Erythroblast (primary cell): Measurements from ENCODE around the gene CLCNKA.
"Not testable (repeated sequence)": the region's sequence is repeated elsewhere in the genome, so short reads cannot be mapped to it uniquely, and the experiment has no call there.

ENCODE experiments used
- DNase-seq, 2 experiments: peaks; one replicate each; lab custom pipeline; 2025; lab: John Stamatoyannopoulos, UW
- GATA1 ChIP-seq: IDR thresholded peaks from 2 replicates; pipeline ENCODE4 v1.6.1; 2011; ENCODE audit warnings: low read depth, mild to moderate bottlenecking, control low read depth, low read length, moderate library complexity
- POLR2A ChIP-seq: IDR thresholded peaks from 2 replicates; pipeline ENCODE4 v1.6.1; 2011; ENCODE audit warnings: mild to moderate bottlenecking, low read length

Gene CLCNKA

DNA sequence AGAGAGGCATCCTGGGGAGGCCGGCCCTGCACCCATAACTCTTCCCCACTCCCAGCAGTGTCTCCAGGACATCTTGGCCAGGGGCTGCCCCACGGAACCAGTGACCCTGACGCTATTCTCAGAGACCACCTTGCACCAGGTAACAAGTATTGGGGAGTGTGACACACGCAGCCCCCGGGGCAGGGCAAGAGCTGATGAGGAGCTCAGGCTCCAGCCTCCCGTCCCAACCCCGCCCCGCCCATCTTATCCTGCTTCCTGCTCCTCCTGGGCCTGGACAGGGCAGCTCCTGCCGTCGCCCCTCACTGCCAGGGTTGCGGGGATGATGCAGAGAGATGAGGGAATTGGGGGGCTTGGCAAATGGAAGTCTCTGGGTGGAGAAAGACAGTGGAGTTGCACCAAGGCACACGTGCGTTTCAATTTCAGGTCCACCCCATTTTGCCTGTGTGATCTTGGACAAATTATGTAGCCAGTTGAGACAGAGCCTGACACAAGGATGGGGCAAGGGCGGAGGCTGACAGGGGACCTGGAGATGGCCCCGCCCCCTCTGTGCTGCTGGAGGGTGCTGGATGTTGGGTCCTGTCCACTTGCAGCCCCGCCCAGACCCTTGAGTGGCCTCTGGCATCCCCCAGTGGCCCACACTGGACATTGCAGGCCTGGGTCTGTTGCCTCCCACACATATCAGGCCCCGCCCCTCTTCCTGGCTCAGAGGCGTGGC is 10.7 kb downstream of the CLCNKA start:
- DNase-seq: peak; percentile 84 to 86
- TF ChIP-seq POLR2A: no peak
- TF ChIP-seq GATA1: no peak

- DNase-seq: not testable (repeated sequence)
Measured at GRCh38 chr1:16033103-16033632, 11.3 kb downstream of the CLCNKA start.

DNA sequence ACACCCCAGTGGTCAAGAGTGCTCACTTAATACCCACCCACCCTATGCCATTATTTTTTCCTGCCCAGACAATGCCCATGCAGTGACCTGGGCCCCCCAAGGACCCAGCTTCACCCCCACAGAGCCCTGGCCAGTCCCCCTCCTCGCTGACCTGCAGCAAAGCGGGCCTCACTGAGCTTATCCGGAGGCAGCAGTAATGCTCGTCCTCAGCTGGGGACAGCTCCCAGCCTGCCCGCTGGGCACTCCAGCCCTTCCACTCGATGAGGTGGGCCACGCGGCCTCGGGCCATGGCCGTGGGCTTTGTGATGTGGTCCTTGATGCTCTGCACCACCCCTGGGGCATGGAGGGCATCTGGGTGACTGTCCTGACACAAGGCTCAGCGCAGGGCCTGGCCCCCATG is 14.6 kb downstream of the CLCNKA start:
- DNase-seq: not testable (repeated sequence)

- TF ChIP-seq GATA1: no peak
- TF ChIP-seq POLR2A: no peak
- DNase-seq: no peak
Measured at GRCh38 chr1:16038620-16038912, 16.7 kb downstream of the CLCNKA start.

DNA sequence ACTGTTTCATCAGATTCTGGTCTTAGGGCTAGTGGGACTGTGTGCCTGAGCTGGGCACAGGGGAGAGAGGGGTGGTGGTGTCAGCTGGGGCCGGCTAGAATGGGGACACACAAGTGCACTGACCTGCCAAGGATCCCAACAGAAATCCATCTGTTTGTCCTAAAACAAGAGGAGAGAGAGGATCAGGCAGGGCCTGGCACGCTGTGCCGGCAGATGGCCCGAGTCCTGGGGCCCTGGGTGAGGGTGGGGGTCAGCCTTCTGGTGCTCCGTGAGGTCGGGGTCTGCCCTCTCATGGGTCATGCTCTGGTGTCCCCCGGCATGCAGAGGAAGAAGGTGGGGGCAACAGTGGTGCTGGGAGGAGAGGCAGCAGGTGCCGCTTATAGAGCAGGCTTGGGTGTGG is 18.0 kb downstream of the CLCNKA start:
- DNase-seq: not testable (repeated sequence)

GRCh38 chr1:16041200-16041599 is 19.4 kb downstream of the CLCNKA start:
- DNase-seq: no peak
- no peak for TF ChIP-seq POLR2A
- TF ChIP-seq GATA1: no peak

- DNase-seq: no peak
- TF ChIP-seq POLR2A: no peak
- TF ChIP-seq GATA1: no peak
Measured at GRCh38 chr1:16042096-16042495, 20.3 kb downstream of the CLCNKA start.

DNA sequence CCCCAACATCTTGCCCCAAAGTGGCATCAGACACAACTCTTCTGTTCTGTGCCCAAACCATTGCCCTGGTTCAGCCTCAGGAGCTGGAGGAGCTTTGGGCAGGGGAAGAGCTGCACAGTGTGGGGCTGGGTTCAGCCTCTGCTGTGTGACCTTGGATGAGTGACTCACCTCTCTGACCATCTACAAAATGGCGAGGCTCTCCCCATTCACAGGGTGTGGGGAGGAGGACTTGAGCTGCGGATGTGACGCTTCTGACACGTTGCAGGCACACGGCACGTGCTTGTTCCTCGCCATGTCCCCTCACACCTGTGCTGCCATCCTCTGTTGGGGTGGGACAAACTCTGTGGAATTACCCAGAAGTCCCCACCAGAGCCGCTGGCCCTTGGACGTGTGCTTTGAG is 20.8 kb downstream of the CLCNKA start:
- not testable (repeated sequence) for DNase-seq

GRCh38 chr1:16043521-16043920 is 21.7 kb downstream of the CLCNKA start, which contains the start of gene CLCNKB:
Gene CLCNKB, plus strand, starts transcription at chr1:16043782. Its CDS starts 711 bp downstream, at chr1:16044493.
- DNase-seq: no peak
- no peak for TF ChIP-seq GATA1
- TF ChIP-seq POLR2A: no peak

GRCh38 chr1:16043950-16044349 is 22.1 kb downstream of the CLCNKA start:
- DNase-seq: no peak
- TF ChIP-seq GATA1: no peak
- no peak for TF ChIP-seq POLR2A

GRCh38 chr1:16046842-16047241 is 25.0 kb downstream of the CLCNKA start:
- DNase-seq: no peak
- TF ChIP-seq GATA1 (no peak), POLR2A (no peak)

- DNase-seq: no peak
- TF ChIP-seq GATA1 (no peak), POLR2A (no peak)
Measured at GRCh38 chr1:16047791-16048475, 26.1 kb downstream of the CLCNKA start.

DNA sequence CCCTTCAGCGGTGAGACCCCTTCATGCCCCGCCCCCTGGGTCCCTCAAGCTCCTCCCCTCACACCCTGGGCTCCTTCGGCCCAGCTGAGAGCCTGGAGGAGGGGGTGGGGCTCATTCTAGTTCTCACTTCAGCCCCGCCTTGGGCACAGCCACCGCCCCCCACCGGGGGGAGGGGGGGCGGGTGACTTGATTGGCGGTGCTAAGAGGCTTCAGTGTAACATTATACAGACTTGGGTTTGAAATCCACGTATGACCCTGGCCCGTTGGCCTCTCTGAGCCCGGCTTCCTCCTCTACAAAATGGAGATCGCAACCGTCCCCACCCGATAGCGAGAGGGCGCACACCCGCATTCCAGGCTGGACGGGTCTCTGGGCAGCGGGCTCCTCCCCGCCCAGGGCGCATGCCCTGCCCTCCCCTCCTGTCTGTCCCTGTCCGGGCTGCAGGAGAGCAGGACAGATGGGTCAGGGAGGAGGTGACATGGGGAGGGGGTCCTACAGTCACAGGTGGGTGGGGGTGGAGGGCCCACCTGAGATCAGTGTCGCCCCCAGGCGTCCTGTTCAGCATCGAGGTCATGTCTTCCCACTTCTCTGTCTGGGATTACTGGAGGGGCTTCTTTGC is 26.8 kb downstream of the CLCNKA start:
- TF ChIP-seq POLR2A (no peak), GATA1 (no peak)
- DNase-seq: peak; percentile 60 to 61

DNA sequence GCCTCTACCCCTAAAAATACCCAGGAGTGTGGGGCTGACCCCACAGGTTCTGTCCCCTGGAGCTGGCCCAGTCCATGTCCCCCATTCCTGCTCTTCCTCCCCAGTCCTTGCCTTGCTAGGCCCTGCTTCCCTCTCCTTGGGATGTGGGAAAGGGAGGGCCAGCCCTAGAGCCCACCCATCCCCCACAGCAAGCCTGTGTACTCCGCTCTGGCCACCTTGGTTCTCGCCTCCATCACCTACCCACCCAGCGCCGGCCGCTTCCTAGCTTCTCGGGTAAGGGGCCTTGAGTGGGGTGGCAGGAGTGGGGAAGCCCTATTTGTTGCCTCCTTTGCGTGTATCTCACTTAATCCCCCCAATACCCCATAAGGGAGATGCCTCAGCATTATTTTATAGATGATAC is 28.5 kb downstream of the CLCNKA start:
- TF ChIP-seq POLR2A (no peak), GATA1 (no peak)

GRCh38 chr1:16051039-16051438 is 29.2 kb downstream of the CLCNKA start:
- no peak for DNase-seq
- no peak for TF ChIP-seq GATA1
- TF ChIP-seq POLR2A: no peak

More for the DNA sequence above, 28.5 kb downstream of the CLCNKA start:
- DNase-seq: no peak

GRCh38 chr1:16051949-16052348 is 30.1 kb downstream of the CLCNKA start:
- not testable (repeated sequence) for DNase-seq
